HG02763 (cell line): Measurements from ENCODE around the gene SUGCT.
A peak's percentile ranks its signal among the peaks of the same experiment; 100 is the strongest.
"Not testable (repeated sequence)": the region's sequence is repeated elsewhere in the genome, so short reads cannot be mapped to it uniquely, and the experiment has no call there.

Experiments
- ATAC-seq: cut with Tn5 transposase; IDR thresholded peaks from one replicate; pipeline ENCODE4 v1.9.1; 2021; ENCODE audit warnings: mild to moderate bottlenecking, moderate library complexity; ENCODE audit not compliant: unreplicated experiment

SUGCT gene

GRCh38 chr7:40602351-40602750 is 467.5 kb downstream of the SUGCT start:
- ATAC-seq = not testable (repeated sequence)

- ATAC-seq = peak; percentile 80
Measured at GRCh38 chr7:40604601-40605438, 470.0 kb downstream of the SUGCT start.

GRCh38 chr7:40608321-40609075 is 473.7 kb downstream of the SUGCT start:
- no peak for ATAC-seq

GRCh38 chr7:40610461-40610860 is 475.7 kb downstream of the SUGCT start:
- no peak for ATAC-seq

GRCh38 chr7:40611095-40611871 is 476.5 kb downstream of the SUGCT start:
- no peak for ATAC-seq

- no peak for ATAC-seq
Measured at GRCh38 chr7:40612298-40612697, 477.5 kb downstream of the SUGCT start.

- ATAC-seq = no peak
Measured at GRCh38 chr7:40619647-40620046, 484.8 kb downstream of the SUGCT start.

GRCh38 chr7:40621592-40621998 is 486.8 kb downstream of the SUGCT start:
- no peak for ATAC-seq

- no peak for ATAC-seq
Measured at GRCh38 chr7:40622941-40623501, 488.2 kb downstream of the SUGCT start.

GRCh38 chr7:40623863-40624262 is 489.1 kb downstream of the SUGCT start:
- ATAC-seq = no peak

- ATAC-seq = not testable (repeated sequence)
Measured at GRCh38 chr7:40627361-40627760, 492.6 kb downstream of the SUGCT start.

- ATAC-seq = no peak
Measured at GRCh38 chr7:40629891-40630290, 495.1 kb downstream of the SUGCT start.

GRCh38 chr7:40634118-40634517 is 499.3 kb downstream of the SUGCT start:
- ATAC-seq = no peak

- ATAC-seq = no peak
Measured at GRCh38 chr7:40638545-40639320, 503.9 kb downstream of the SUGCT start.

- no peak for ATAC-seq
Measured at GRCh38 chr7:40640566-40640965, 505.8 kb downstream of the SUGCT start.

GRCh38 chr7:40641701-40642100 is 506.9 kb downstream of the SUGCT start:
- ATAC-seq = no peak

GRCh38 chr7:40643664-40644063 is 508.9 kb downstream of the SUGCT start:
- no peak for ATAC-seq

GRCh38 chr7:40644454-40645188 is 509.8 kb downstream of the SUGCT start:
- ATAC-seq = no peak

GRCh38 chr7:40645197-40645596 is 510.4 kb downstream of the SUGCT start:
- ATAC-seq = no peak

- no peak for ATAC-seq
Measured at GRCh38 chr7:40646717-40647116, 511.9 kb downstream of the SUGCT start.
